Smooth muscle cell (in vitro differentiated cells): ENCODE data around the gene PIPOX. TPM values are rescaled to one million over a fixed set of nuclear protein-coding genes. Genes with fewer than 3 reads are reported as not detected.

Experiments
- DNase-seq: peaks from one replicate; lab custom pipeline; 2025; ENCODE audit not compliant: unreplicated experiment; lab: John Stamatoyannopoulos, UW
- H2AFZ ChIP-seq: fragments of 200-600 bp; sonication (generic); 2 replicates; pipeline ENCODE4 v1.6.0; 2016; ENCODE audit warnings: antibody characterized with exemption, low read depth, mild to moderate bottlenecking
- H3F3A ChIP-seq: fragments of 200-600 bp; sonication (generic); 2 replicates; pipeline ENCODE4 v1.6.0; 2017; ENCODE audit warnings: antibody characterized with exemption, low read depth
- H3K27ac ChIP-seq: fragments of 200-600 bp; sonication (generic); 2 replicates; pipeline ENCODE4 v1.5.1; 2016; ENCODE audit warnings: low read depth, mild to moderate bottlenecking
- H3K27me3 ChIP-seq: fragments of 200-600 bp; sonication (generic); 2 replicates; pipeline ENCODE4 v1.6.1; 2016; ENCODE audit warnings: low read depth, mild to moderate bottlenecking
- H3K36me3 ChIP-seq: fragments of 200-600 bp; sonication (generic); 2 replicates; pipeline ENCODE4 v1.5.1; 2016; ENCODE audit warnings: low read depth
- H3K4me1 ChIP-seq: fragments of 200-600 bp; sonication (generic); 2 replicates; pipeline ENCODE4 v1.5.1; 2016; ENCODE audit warnings: low read depth
- H3K4me2 ChIP-seq: fragments of 200-600 bp; sonication (generic); 2 replicates; pipeline ENCODE4 v1.6.0; 2016; ENCODE audit warnings: mild to moderate bottlenecking
- H3K4me3 ChIP-seq: fragments of 200-600 bp; sonication (generic); 2 replicates; pipeline ENCODE4 v1.5.1; 2016; ENCODE audit warnings: mild to moderate bottlenecking
- H3K79me2 ChIP-seq: fragments of 200-600 bp; sonication (generic); 2 replicates; pipeline ENCODE4 v1.6.0; 2016; ENCODE audit warnings: low read depth, mild to moderate bottlenecking
- H3K9ac ChIP-seq: fragments of 200-600 bp; sonication (generic); 2 replicates; pipeline ENCODE4 v1.6.0; 2016; ENCODE audit warnings: low read depth
- H3K9me3 ChIP-seq: fragments of 200-600 bp; sonication (generic); replicated peaks from 2 replicates; pipeline ENCODE4 v1.5.1; 2016; ENCODE audit warnings: low read depth
- H4K20me1 ChIP-seq: fragments of 200-600 bp; sonication (generic); 2 replicates; pipeline ENCODE4 v1.6.0; 2016; ENCODE audit warnings: low read depth
- WGBS: methylation state at CpG from one replicate; pipeline ENCODE4 v1.1.7; 2016; ENCODE audit warnings: low lambda C conversion rate; 5-methylcytosine and 5-hydroxymethylcytosine counted together
- polyA plus RNA-seq: library from polyadenylated mRNA; unstranded; fragments of >200 nt; fragmentation: Nextera tagmentation; extraction: Ambion mirVana; gene quantifications from 2 replicates; pipeline ENCODE4 v1.2.1, GENCODE V29; 2016
- total RNA-seq: library from RNA; depleted of rRNA; stranded (reverse); fragments of >200 nt; gene quantifications from 2 replicates; pipeline ENCODE4 v1.2.3, GENCODE V29; 2014
- TF ChIP-seq, protein P1 (sequence below): fragments of 200-600 bp; sonication (generic); IDR thresholded peaks from 2 replicates; pipeline ENCODE4 v1.5.1; 2017; ENCODE audit warnings: borderline replicate concordance, mild to moderate bottlenecking, antibody characterized with exemption; ENCODE audit not compliant: insufficient read depth, poor library complexity, severe bottlenecking

The PIPOX gene
- total and polyA plus RNA-seq, 2 experiments from 2014 or later: 0.63 to 1.3 TPM

DNA sequence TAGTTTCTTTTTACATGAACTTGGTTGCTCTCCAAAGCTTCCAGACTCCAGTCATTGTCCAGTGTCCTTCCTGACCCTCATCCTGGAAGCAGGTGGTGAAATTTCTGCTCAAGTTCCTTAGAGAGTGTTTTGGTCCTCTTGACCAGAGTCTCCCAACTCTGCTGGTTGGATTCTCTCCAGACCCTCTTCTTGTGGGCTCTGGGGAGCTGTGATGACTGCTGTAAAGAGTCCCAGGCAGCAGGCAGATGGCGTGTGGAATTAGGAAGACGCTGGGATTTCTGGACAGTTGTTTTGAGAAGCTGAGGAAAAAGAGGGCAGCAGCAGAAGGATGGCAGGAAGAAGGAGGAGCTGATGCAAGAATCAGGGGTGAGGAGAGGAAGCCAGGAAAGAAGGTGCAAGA lies 35.5 kb upstream of the PIPOX start:
- no peaks in the 10 kb centered on the region for H3K79me2 ChIP-seq
- H3K9ac ChIP-seq: no peak overlapping the region
- H3K4me1 ChIP-seq: peaks cover 21% of the 10 kb centered on the region
- H3K9me3 ChIP-seq: no peaks in the 10 kb centered on the region
- no peak overlapping the region for H3K4me3 ChIP-seq
- WGBS: 27% methylated on average over 2 of the region's 2 CpGs
- H3K27me3 ChIP-seq: peaks cover 29% of the 10 kb centered on the region
- H4K20me1 ChIP-seq: peaks cover 6% of the 10 kb centered on the region
- no peak overlapping the region for H2AFZ ChIP-seq
- peak overlapping the region; percentile 29 for H3K4me2 ChIP-seq
- peak overlapping the region; percentile 21 for H3K27ac ChIP-seq
- H3K36me3 ChIP-seq: no peaks in the 10 kb centered on the region
- DNase-seq: no peak
- H3F3A ChIP-seq: no peaks in the 10 kb centered on the region
- TF ChIP-seq, protein P1, sequence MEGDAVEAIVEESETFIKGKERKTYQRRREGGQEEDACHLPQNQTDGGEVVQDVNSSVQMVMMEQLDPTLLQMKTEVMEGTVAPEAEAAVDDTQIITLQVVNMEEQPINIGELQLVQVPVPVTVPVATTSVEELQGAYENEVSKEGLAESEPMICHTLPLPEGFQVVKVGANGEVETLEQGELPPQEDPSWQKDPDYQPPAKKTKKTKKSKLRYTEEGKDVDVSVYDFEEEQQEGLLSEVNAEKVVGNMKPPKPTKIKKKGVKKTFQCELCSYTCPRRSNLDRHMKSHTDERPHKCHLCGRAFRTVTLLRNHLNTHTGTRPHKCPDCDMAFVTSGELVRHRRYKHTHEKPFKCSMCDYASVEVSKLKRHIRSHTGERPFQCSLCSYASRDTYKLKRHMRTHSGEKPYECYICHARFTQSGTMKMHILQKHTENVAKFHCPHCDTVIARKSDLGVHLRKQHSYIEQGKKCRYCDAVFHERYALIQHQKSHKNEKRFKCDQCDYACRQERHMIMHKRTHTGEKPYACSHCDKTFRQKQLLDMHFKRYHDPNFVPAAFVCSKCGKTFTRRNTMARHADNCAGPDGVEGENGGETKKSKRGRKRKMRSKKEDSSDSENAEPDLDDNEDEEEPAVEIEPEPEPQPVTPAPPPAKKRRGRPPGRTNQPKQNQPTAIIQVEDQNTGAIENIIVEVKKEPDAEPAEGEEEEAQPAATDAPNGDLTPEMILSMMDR: no peak

DNA sequence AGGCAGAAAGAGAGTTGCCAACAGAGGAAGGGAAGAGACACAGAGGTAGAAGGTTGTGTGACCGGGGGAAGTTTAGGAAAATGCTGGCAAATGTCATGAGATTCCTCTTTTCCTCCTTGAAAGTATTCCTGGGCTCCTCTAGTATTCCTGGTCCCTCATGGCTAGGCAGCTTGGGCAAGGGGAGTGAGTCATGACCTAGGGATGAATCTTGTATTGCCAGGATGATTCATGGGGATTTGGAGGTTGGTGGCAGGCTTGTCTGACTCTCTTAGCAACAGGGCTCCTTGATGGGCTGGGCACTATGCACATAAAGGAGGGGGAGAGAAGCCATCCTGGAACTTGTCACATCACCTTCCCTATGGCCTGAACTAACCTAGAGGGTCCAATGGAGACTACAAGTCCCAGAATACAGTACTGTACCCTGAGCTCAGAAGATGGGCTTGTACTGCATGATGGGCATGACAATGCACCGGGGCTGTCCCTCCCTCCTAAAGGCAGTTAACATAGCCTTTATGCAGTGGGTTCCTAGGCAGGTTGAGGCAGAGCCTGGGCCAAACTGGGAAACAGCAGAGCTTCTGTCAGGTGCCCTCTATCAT lies 35.0 kb upstream of the PIPOX start:
- H3K36me3 ChIP-seq: no peaks in the 10 kb centered on the region
- H3K79me2 ChIP-seq: no peaks in the 10 kb centered on the region
- DNase-seq: no peak
- no peak overlapping the region for H3K9ac ChIP-seq
- no peak overlapping the region for H3K4me3 ChIP-seq
- peaks cover 6% of the 10 kb centered on the region for H4K20me1 ChIP-seq
- H3K27me3 ChIP-seq: peaks cover 29% of the 10 kb centered on the region
- H3K4me1 ChIP-seq: peaks cover 21% of the 10 kb centered on the region
- no peaks in the 10 kb centered on the region for H3F3A ChIP-seq
- H3K9me3 ChIP-seq: no peaks in the 10 kb centered on the region
- TF ChIP-seq, protein P1: no peak
- H2AFZ ChIP-seq: no peak overlapping the region
- H3K27ac ChIP-seq: peak overlapping the region; percentile 21
- H3K4me2 ChIP-seq: peak overlapping the region; percentile 29
- WGBS: 40% methylated on average over 2 of the region's 2 CpGs

DNA sequence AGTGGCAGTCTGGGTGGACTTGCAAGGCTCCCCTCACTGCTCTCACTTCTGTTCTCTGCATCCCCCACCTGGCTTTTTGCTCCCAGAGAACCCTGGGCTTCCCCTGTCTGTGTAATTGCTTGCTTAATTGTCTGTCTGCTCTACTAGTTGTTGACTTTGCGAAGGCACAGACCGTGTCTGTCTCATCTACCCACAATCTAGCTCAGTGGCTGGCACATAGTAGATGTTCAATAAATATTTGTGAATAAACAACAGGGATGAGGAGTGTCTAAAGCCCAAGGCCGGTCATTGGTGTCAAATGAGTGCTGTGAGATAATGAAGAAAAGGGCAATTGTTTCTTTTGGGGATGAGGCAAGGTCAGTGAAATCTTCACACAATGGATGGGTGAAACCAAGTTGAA lies 34.4 kb upstream of the PIPOX start:
- DNase-seq: no peak
- Histone ChIP-seq H2AFZ (no peak overlapping the region), H3K9ac (no peak overlapping the region), H3K4me3 (no peak overlapping the region), H3F3A (no peaks in the 10 kb centered on the region), H3K9me3 (no peaks in the 10 kb centered on the region), H3K27ac (no peak overlapping the region), H3K27me3 (peaks cover 25% of the 10 kb centered on the region), H4K20me1 (peaks cover 6% of the 10 kb centered on the region), H3K4me1 (peaks cover 21% of the 10 kb centered on the region), H3K79me2 (no peaks in the 10 kb centered on the region), H3K36me3 (no peaks in the 10 kb centered on the region), H3K4me2 (no peak overlapping the region)
- WGBS: 88% methylated on average over 3 of the region's 3 CpGs
- TF ChIP-seq, protein P1: no peak

DNA sequence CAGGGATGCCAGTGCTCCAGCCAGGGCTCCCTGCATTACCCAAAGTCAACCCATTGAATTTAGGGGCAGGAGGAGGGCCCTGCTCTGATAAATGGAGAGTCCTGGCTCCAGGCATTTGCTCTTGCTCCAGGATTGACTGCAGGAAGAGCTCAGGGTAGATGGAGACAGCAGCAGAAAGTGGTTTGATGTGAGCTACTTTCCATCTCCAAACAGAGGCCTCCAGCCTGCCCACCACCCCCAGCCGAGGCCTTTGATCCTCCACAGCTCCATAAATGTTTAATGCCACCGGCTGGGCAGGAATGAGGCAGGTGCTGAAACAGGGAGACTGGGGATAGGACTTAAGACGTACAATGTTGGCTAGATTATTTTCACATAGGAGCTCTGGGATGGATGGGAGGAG lies 32.8 kb upstream of the PIPOX start:
- TF ChIP-seq, protein P1: no peak
- Histone ChIP-seq H2AFZ (no peak overlapping the region), H3K4me2 (no peak overlapping the region), H3K27ac (no peak overlapping the region), H3K9me3 (no peaks in the 10 kb centered on the region), H3K9ac (no peak overlapping the region), H3K36me3 (no peaks in the 10 kb centered on the region), H3K79me2 (no peaks in the 10 kb centered on the region), H4K20me1 (peaks cover 6% of the 10 kb centered on the region), H3K27me3 (peaks cover 16% of the 10 kb centered on the region), H3F3A (no peaks in the 10 kb centered on the region), H3K4me1 (peaks cover 21% of the 10 kb centered on the region), H3K4me3 (no peak overlapping the region)
- DNase-seq: no peak
- WGBS: 51% methylated on average over 3 of the region's 3 CpGs
